Skin of body (tissue), 2 donors: ENCODE measurements around the gene CERS4. TPM values are rescaled to one million over a fixed set of nuclear protein-coding genes. Genes with fewer than 3 reads are reported as not detected.
"Not testable (repeated sequence)": the region's sequence is repeated elsewhere in the genome, so short reads cannot be mapped to it uniquely, and the experiment has no call there.

ENCODE experiments used
- DNase-seq: peaks from one replicate; lab custom pipeline; 2025; lab: John Stamatoyannopoulos, UW
- total RNA-seq: library from RNA; depleted of rRNA; stranded (reverse); fragments of >200 nt; gene quantifications from one replicate; pipeline ENCODE4 v1.2.3, GENCODE V29; 2014

CERS4 gene
- total RNA-seq, 1 donor from 2014 or later: 55.2 TPM

- DNase-seq: no peak
Observed at GRCh38 chr19:8209462-8210378, 550 bp downstream of the CERS4 start.

GRCh38 chr19:8210421-8211101 is 1.4 kb downstream of the CERS4 start:
- DNase-seq: no peak

- DNase-seq: no peak
Observed at GRCh38 chr19:8212212-8212611, 3.0 kb downstream of the CERS4 start.

GRCh38 chr19:8212916-8213315 is 3.7 kb downstream of the CERS4 start:
- no peak for DNase-seq

GRCh38 chr19:8213827-8214672 is 4.9 kb downstream of the CERS4 start:
- no peak for DNase-seq

GRCh38 chr19:8214802-8215201 is 5.6 kb downstream of the CERS4 start:
- DNase-seq: no peak

- no peak for DNase-seq
Observed at GRCh38 chr19:8215783-8216182, 6.6 kb downstream of the CERS4 start.

GRCh38 chr19:8216357-8216756 is 7.2 kb downstream of the CERS4 start:
- DNase-seq: no peak

GRCh38 chr19:8218127-8218526 is 9.0 kb downstream of the CERS4 start:
- DNase-seq: not testable (repeated sequence)

- no peak for DNase-seq
Observed at GRCh38 chr19:8220481-8220880, 11.3 kb downstream of the CERS4 start.

GRCh38 chr19:8221161-8221560 is 12.0 kb downstream of the CERS4 start:
- no peak for DNase-seq

- not testable (repeated sequence) for DNase-seq
Observed at GRCh38 chr19:8223442-8223841, 14.3 kb downstream of the CERS4 start.

GRCh38 chr19:8224394-8225145 is 15.4 kb downstream of the CERS4 start:
- DNase-seq: no peak

- no peak for DNase-seq
Observed at GRCh38 chr19:8231073-8231604, 22.0 kb downstream of the CERS4 start.

GRCh38 chr19:8233370-8233769 is 24.2 kb downstream of the CERS4 start:
- no peak for DNase-seq

GRCh38 chr19:8237026-8237425 is 27.9 kb downstream of the CERS4 start:
- no peak for DNase-seq

- DNase-seq: no peak
Observed at GRCh38 chr19:8238251-8238650, 29.1 kb downstream of the CERS4 start.

- DNase-seq: no peak
Observed at GRCh38 chr19:8239528-8240273, 30.5 kb downstream of the CERS4 start.

GRCh38 chr19:8240274-8241229 is 31.4 kb downstream of the CERS4 start:
- DNase-seq: peak; percentile 45
